Measurements from ENCODE around the gene GRAP.

DNA sequence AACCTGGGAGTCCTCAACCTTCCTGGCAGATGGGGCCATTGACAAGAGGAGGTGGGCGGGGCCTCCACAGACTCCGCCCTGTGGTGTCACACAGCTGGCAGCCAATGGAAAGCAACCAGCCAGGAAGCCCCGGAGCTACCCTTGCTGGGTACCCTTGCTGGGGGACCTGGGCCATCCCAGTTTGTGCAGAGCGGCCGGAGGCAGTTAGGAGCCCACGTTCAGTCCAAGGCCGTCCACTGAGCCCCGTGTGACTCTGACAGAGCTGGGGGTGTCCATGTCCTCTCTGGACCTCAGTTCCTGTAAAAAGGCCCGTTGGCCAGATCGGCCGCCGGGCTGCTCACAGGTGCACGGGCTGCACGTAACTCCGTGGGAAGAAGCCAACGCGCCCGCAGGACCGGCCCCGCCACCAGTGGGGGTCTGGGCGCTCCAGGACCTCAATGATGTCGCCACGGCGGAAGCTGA lies 25.1 kb downstream of the GRAP start:
- no peak for TF ChIP-seq CEBPB (IDR thresholded peaks at IDR 0.05; ENCODE audit: borderline replicate concordance in 1 of 2, low read depth in 2 of 2, low read length in 2 of 2)
- TF ChIP-seq POLR2A (IDR thresholded peaks at IDR 0.05; ENCODE audit: low read depth, low read length), result no peak
- TF ChIP-seq EGR1 (IDR thresholded peaks at IDR 0.05; ENCODE audit: borderline replicate concordance in 1 of 2, low read depth in 2 of 2, low read length in 2 of 2), result no peak
- no peak for TF ChIP-seq JUND (IDR thresholded peaks at IDR 0.05; ENCODE audit: low read depth, low read length)
